ENCODE results near the gene MZB1. TPM values are rescaled to one million over a fixed set of nuclear protein-coding genes. Genes with fewer than 3 reads are reported as not detected.

Gene MZB1
- total RNA-seq, 2 donors from 2014 or later, result 10.6 to 13.2 TPM

GRCh38 chr5:139342423-139342723 is 47.3 kb downstream of the MZB1 start:
- no peak for TF ChIP-seq CTCF (IDR thresholded peaks at IDR 0.05)
- Histone ChIP-seq H3K27ac (peak overlapping the region; percentile 84), H3K4me3 (peak overlapping the region; percentile 57), H3K27me3 (no peaks in the 10 kb centered on the region), H3K36me3 (no peaks in the 10 kb centered on the region), H3K9me3 (no peaks in the 10 kb centered on the region), H3K9ac (ENCODE audit: low read depth in 2 of 2, low read length in 2 of 2) (peak overlapping the region; percentile 94 to 100), H3K4me1 (peaks cover 10% of the 10 kb centered on the region)
- intact Hi-C loops (cut with DNase I), result loop anchor here (5.0 kb wide), 2 partner anchors 45 to 50 kb away; no protein-coding TSS in a partner anchor
- no peak for DNase-seq

GRCh38 chr5:139341689-139342422 is 47.9 kb downstream of the MZB1 start, which contains the start of gene PAIP2:
TSS of gene PAIP2 (plus strand) at chr5:139341854. CDS start at chr5:139363785, 21,931 bp downstream.
- intact Hi-C loops (cut with DNase I), result loop anchor here (5.0 kb wide), 2 partner anchors 45 to 50 kb away; no protein-coding TSS in a partner anchor
- TF ChIP-seq CTCF (IDR thresholded peaks at IDR 0.05), result peak; percentile 60

GRCh38 chr5:139341187-139341688 is 48.5 kb downstream of the MZB1 start:
- intact Hi-C loops (cut with DNase I), result loop anchor here (5.0 kb wide), 2 partner anchors 44 to 51 kb away; no protein-coding TSS in a partner anchor
- Histone ChIP-seq H3K36me3 (no peaks in the 10 kb centered on the region), H3K4me1 (peaks cover 10% of the 10 kb centered on the region), H3K27me3 (no peaks in the 10 kb centered on the region), H3K9me3 (no peaks in the 10 kb centered on the region), H3K27ac (peak overlapping the region; percentile 84), H3K4me3 (peak overlapping the region; percentile 57), H3K9ac (ENCODE audit: low read depth in 2 of 2, low read length in 2 of 2) (peak overlapping the region in 1 of 2 donors; percentile 100)
- TF ChIP-seq CTCF (IDR thresholded peaks at IDR 0.05), result no peak
- no peak for DNase-seq

More at GRCh38 chr5:139341689-139342422, 47.9 kb downstream of the MZB1 start, which contains the start of gene PAIP2:
- H3K27me3 ChIP-seq, result no peaks in the 10 kb centered on the region
- no peaks in the 10 kb centered on the region for H3K36me3 ChIP-seq
- DNase-seq, result peak; percentile 99
- peak within 1 kb of the TSS; percentile 84 for H3K27ac ChIP-seq
- H3K4me3 ChIP-seq, result peak within 1 kb of the TSS; percentile 57
- peak within 1 kb of the TSS; percentile 94 to 100 for H3K9ac ChIP-seq (ENCODE audit: low read depth in 2 of 2, low read length in 2 of 2)
- no peaks in the 10 kb centered on the region for H3K9me3 ChIP-seq
- peaks cover 10% of the 10 kb centered on the region for H3K4me1 ChIP-seq

- Histone ChIP-seq H3K27me3 (no peaks in the 10 kb centered on the region), H3K4me3 (no peak overlapping the region), H3K9me3 (no peaks in the 10 kb centered on the region), H3K9ac (ENCODE audit: low read depth in 2 of 2, low read length in 2 of 2) (no peak overlapping the region), H3K36me3 (no peaks in the 10 kb centered on the region), H3K27ac (no peak overlapping the region), H3K4me1 (peaks cover 10% of the 10 kb centered on the region)
- intact Hi-C loops (cut with DNase I), result loop anchor here (5.0 kb wide), 2 partner anchors 43 to 52 kb away; no protein-coding TSS in a partner anchor
- TF ChIP-seq CTCF (IDR thresholded peaks at IDR 0.05), result no peak
- no peak for DNase-seq
These were observed 49.7 kb downstream of the MZB1 start for GRCh38 chr5:139340051-139340450.

Other genes starting within 250 kb of the MZB1 start
- gene SIL1, start 191.5 kb downstream of the MZB1 start, total RNA-seq, result 10 to 100 TPM; 31.6 to 64.4 TPM
- gene MATR3, start 96.2 kb downstream of the MZB1 start, total RNA-seq, result 100 to 1,000 TPM; 105 to 128 TPM
- 10 to 100 TPM; 39.4 to 49.7 TPM for gene PAIP2, start 48.1 kb downstream of the MZB1 start, total RNA-seq
- 1 to 10 TPM; 5.0 to 7.0 TPM for gene SLC23A1, start 6.6 kb downstream of the MZB1 start, total RNA-seq
- gene PROB1, start 5.2 kb upstream of the MZB1 start, total RNA-seq, result under 1 TPM; 0.48 to 0.96 TPM
- gene SPATA24, start 14.2 kb upstream of the MZB1 start, total RNA-seq, result 1 to 10 TPM; 2.9 to 3.9 TPM
- 1 to 10 TPM; 3.6 to 5.7 TPM for gene DNAJC18, start 49.6 kb upstream of the MZB1 start, total RNA-seq
- gene ECSCR, start 72.8 kb upstream of the MZB1 start, total RNA-seq, result 1 to 10 TPM; 2.2 to 7.4 TPM
- gene SMIM33, start 81.1 kb upstream of the MZB1 start, total RNA-seq, result 1 to 10 TPM; 3.4 to 5.9 TPM
- 10 to 100 TPM; 49.0 to 49.2 TPM for gene STING1, start 92.8 kb upstream of the MZB1 start, total RNA-seq
- 100 to 1,000 TPM; 146 to 155 TPM for gene UBE2D2, start 171.4 kb upstream of the MZB1 start, total RNA-seq